H1 (cell line): Measurements from ENCODE around the gene ZBTB16. TPM values are rescaled to one million over a fixed set of nuclear protein-coding genes. Genes with fewer than 3 reads are reported as not detected.

Source experiments
- CTCF ChIA-PET: fragments of 300-600 bp; sonication (Branson Sonifier 250); formaldehyde crosslinking; loops from one replicate; lab custom pipeline; 2021; ENCODE audit not compliant: partially characterized antibody; lab: Charles Lee
- POLR2A ChIA-PET: fragments of 300-600 bp; sonication (Branson Sonifier 250); formaldehyde crosslinking; loops from one replicate; lab custom pipeline; 2021; ENCODE audit warnings: inconsistent platforms; ENCODE audit not compliant: partially characterized antibody; lab: Charles Lee
- DNase-seq, 2 experiments: peaks; one replicate each; pipeline versions ENCODE4 v3.0.0 to v3.0.0-alpha.2; 2010 to 2022; ENCODE audit warnings: low spot score in 2 of 2, low read depth in 1 of 2, mixed read lengths in 1 of 2
- FAIRE-seq: peaks from 2 replicates; lab custom pipeline; 2011; peaks lifted over from hg19 to GRCh38; lab: Jason Lieb, UNC
- H2AFZ ChIP-seq: 2 replicates; pipeline ENCODE4 v1.8.1; 2012; ENCODE audit warnings: low read length, inconsistent platforms
- H2AK5ac ChIP-seq: 2 replicates; pipeline ENCODE4 v1.6.1; 2013; ENCODE audit warnings: low read depth, low read length
- H2BK120ac ChIP-seq: replicated peaks from 2 replicates; pipeline ENCODE3; 2013; ENCODE audit warnings: low read depth, low read length, inconsistent platforms
- H2BK12ac ChIP-seq: 2 replicates; pipeline ENCODE4 v1.6.1; 2013; ENCODE audit warnings: low read depth, low read length
- H2BK15ac ChIP-seq: 2 replicates; pipeline ENCODE4 v1.6.1; 2013; ENCODE audit warnings: low read length
- H2BK20ac ChIP-seq: 2 replicates; pipeline ENCODE4 v1.6.1; 2013; ENCODE audit warnings: low read length
- H2BK5ac ChIP-seq: 2 replicates; pipeline ENCODE4 v1.6.1; 2013; ENCODE audit warnings: low read depth, low read length
- H3K14ac ChIP-seq: 2 replicates; pipeline ENCODE4 v1.6.1; 2013; ENCODE audit warnings: inconsistent platforms; ENCODE audit not compliant: insufficient read length
- H3K18ac ChIP-seq: 2 replicates; pipeline ENCODE4 v1.6.1; 2013; ENCODE audit warnings: low read length; ENCODE audit errors: extremely low read depth
- H3K23ac ChIP-seq: 2 replicates; pipeline ENCODE4 v1.6.1; 2013; ENCODE audit warnings: inconsistent platforms; ENCODE audit not compliant: insufficient read length
- H3K23me2 ChIP-seq: 2 replicates; pipeline ENCODE4 v1.6.1; 2013; ENCODE audit warnings: low read depth, low read length
- H3K27ac ChIP-seq: 2 replicates; pipeline ENCODE4 v1.6.1; 2011; ENCODE audit warnings: low read depth, low read length, inconsistent platforms
- H3K27me3 ChIP-seq, 4 experiments: replicated peaks in 1 of 4; 1 replicate in 1 of 4; 2 replicates in 3 of 4; pipeline versions ENCODE4 v1.6.1 to v1.8.1; 2011 to 2013; ENCODE audit warnings: low read length in 3 of 4, mild to moderate bottlenecking in 3 of 4, inconsistent platforms in 2 of 4, mixed read lengths in 2 of 4, moderate library complexity in 1 of 4; ENCODE audit not compliant: control insufficient read depth in 3 of 4, insufficient read depth in 3 of 4; ENCODE audit errors: extremely low read depth in 1 of 4
- H3K36me3 ChIP-seq, 4 experiments: 2 replicates each; pipeline versions ENCODE4 v1.6.1 to v1.8.1; 2011 to 2013; ENCODE audit warnings: mild to moderate bottlenecking in 4 of 4, low read length in 3 of 4, moderate library complexity in 2 of 4, control low read depth in 1 of 4, inconsistent platforms in 1 of 4; ENCODE audit not compliant: insufficient read depth in 4 of 4, control insufficient read depth in 2 of 4
- H3K4ac ChIP-seq: replicated peaks from 2 replicates; pipeline ENCODE3; 2013; ENCODE audit warnings: low read length, low read depth, mixed read lengths, inconsistent platforms; ENCODE audit not compliant: insufficient read length
- H3K4me1 ChIP-seq, 4 experiments: replicated peaks in 1 of 4; 1 replicate in 1 of 4; 2 replicates in 3 of 4; pipeline versions ENCODE4 v1.6.1 to v1.8.1; 2011 to 2013; ENCODE audit warnings: low read length in 3 of 4, inconsistent platforms in 2 of 4, mixed read lengths in 1 of 4; ENCODE audit not compliant: insufficient read depth in 4 of 4, control insufficient read depth in 3 of 4
- H3K4me2 ChIP-seq, 2 experiments: 2 replicates each; pipeline versions ENCODE4 v1.6.1 to v1.8.1; 2011 to 2013; ENCODE audit warnings: low read depth in 2 of 2, low read length in 2 of 2, control low read depth in 1 of 2, inconsistent platforms in 1 of 2, mild to moderate bottlenecking in 1 of 2; ENCODE audit not compliant: insufficient read depth in 1 of 2
- H3K4me3 ChIP-seq, 4 experiments: fragments of 200-600, 300-600 bp in 1 of 4; sonication (generic), shearing (Covaris generic), sonication (Bioruptor Twin) in 1 of 4; 2 replicates each; pipeline versions ENCODE4 v1.5.1 to v1.8.1; 2011 to 2016; ENCODE audit warnings: low read length in 4 of 4, low read depth in 3 of 4, control low read depth in 2 of 4, inconsistent platforms in 2 of 4, mild to moderate bottlenecking in 2 of 4, mixed read lengths in 1 of 4, moderate library complexity in 1 of 4; ENCODE audit not compliant: insufficient read depth in 2 of 4; ENCODE audit errors: extremely low read depth in 1 of 4
- H3K56ac ChIP-seq: replicated peaks from 2 replicates; pipeline ENCODE3; 2013; ENCODE audit warnings: low read depth, mild to moderate bottlenecking, mixed read lengths, low read length, inconsistent platforms; ENCODE audit not compliant: insufficient read length
- H3K79me1 ChIP-seq: 2 replicates; pipeline ENCODE4 v1.6.1; 2013; ENCODE audit warnings: low read depth, low read length, control low read depth
- H3K79me2 ChIP-seq, 2 experiments: 2 replicates each; pipeline versions ENCODE4 v1.6.1 to v1.8.1; 2012 to 2013; ENCODE audit warnings: low read length in 2 of 2, mild to moderate bottlenecking in 2 of 2, inconsistent platforms in 1 of 2; ENCODE audit not compliant: insufficient read depth in 2 of 2, control insufficient read depth in 1 of 2
- H3K9ac ChIP-seq, 4 experiments: replicated peaks in 1 of 4; 1 replicate in 1 of 4; 2 replicates in 3 of 4; pipeline versions ENCODE4 v1.6.1 to v1.8.1; 2011 to 2013; ENCODE audit warnings: low read depth in 3 of 4, low read length in 3 of 4, control low read depth in 2 of 4, mild to moderate bottlenecking in 2 of 4, moderate library complexity in 2 of 4, inconsistent platforms in 1 of 4; ENCODE audit errors: extremely low read depth in 1 of 4
- H3K9me3 ChIP-seq, 2 experiments: 2 replicates each; pipeline versions ENCODE4 v1.6.1 to v1.8.1; 2012 to 2013; ENCODE audit warnings: mild to moderate bottlenecking in 2 of 2, moderate library complexity in 2 of 2, control low read depth in 1 of 2, inconsistent platforms in 1 of 2, low read depth in 1 of 2, low read length in 1 of 2, mixed read lengths in 1 of 2; ENCODE audit not compliant: insufficient read depth in 2 of 2
- H4K20me1 ChIP-seq, 2 experiments: replicated peaks in 1 of 2; 2 replicates each; pipeline versions ENCODE3 to v1.8.1; 2011 to 2013; ENCODE audit warnings: inconsistent platforms in 2 of 2, low read length in 2 of 2, mild to moderate bottlenecking in 1 of 2; ENCODE audit not compliant: insufficient read depth in 2 of 2, control insufficient read depth in 1 of 2
- H4K5ac ChIP-seq: 2 replicates; pipeline ENCODE4 v1.6.1; 2013; ENCODE audit warnings: low read length, low read depth, mixed read lengths, inconsistent platforms; ENCODE audit not compliant: insufficient read length
- H4K8ac ChIP-seq: 2 replicates; pipeline ENCODE4 v1.8.0; 2013; ENCODE audit warnings: mild to moderate bottlenecking, moderate library complexity, low read length, inconsistent platforms; ENCODE audit not compliant: insufficient read depth; ENCODE audit errors: extremely low read depth
- H4K91ac ChIP-seq: replicated peaks from 2 replicates; pipeline ENCODE3; 2013; ENCODE audit warnings: low read length, mixed read lengths, inconsistent platforms; ENCODE audit not compliant: insufficient read length
- CBX8 ChIP-seq: fragments of 300-800, 300-1000 bp; sonication (generic); IDR thresholded peaks from 2 replicates; pipeline ENCODE4 v1.7.1; 2016; ENCODE audit warnings: low read depth, low read length, borderline replicate concordance
- HDAC2 ChIP-seq, 2 experiments: fragments of 300-600 bp in 1 of 2; sonication (generic) in 1 of 2; IDR thresholded peaks; 2 replicates each; pipeline ENCODE4 v1.6.1; 2011 to 2012; ENCODE audit warnings: low read depth in 2 of 2, low read length in 2 of 2, mild to moderate bottlenecking in 2 of 2, moderate library complexity in 2 of 2, borderline replicate concordance in 1 of 2, inconsistent platforms in 1 of 2
- JUND ChIP-seq: IDR thresholded peaks from 2 replicates; pipeline ENCODE4 v1.6.1; 2011; ENCODE audit warnings: mild to moderate bottlenecking, improper control_type of control experiment, low read length
- KDM4A ChIP-seq: IDR thresholded peaks from one replicate; pipeline ENCODE4 v1.7.1; 2012; ENCODE audit warnings: low read depth, mild to moderate bottlenecking, moderate library complexity, low read length, inconsistent platforms; ENCODE audit not compliant: severe bottlenecking
- RAD21 ChIP-seq, 2 experiments: IDR thresholded peaks in 1 of 2; conservative IDR thresholded peaks in 1 of 2; 2 replicates each; pipeline ENCODE4 v1.6.1; 2011; ENCODE audit warnings: low read depth in 2 of 2, low read length in 2 of 2, improper control_type of control experiment in 1 of 2, inconsistent platforms in 1 of 2, mild to moderate bottlenecking in 1 of 2, moderate library complexity in 1 of 2
- SAP30 ChIP-seq: fragments of 300-600 bp; sonication (generic); IDR thresholded peaks from 2 replicates; pipeline ENCODE4 v1.7.1; 2012; ENCODE audit warnings: low read length, moderate library complexity, mild to moderate bottlenecking, inconsistent platforms; ENCODE audit not compliant: insufficient read depth, insufficient replicate concordance
- SIN3A ChIP-seq, 2 experiments: IDR thresholded peaks in 1 of 2; conservative IDR thresholded peaks in 1 of 2; 2 replicates each; pipeline ENCODE4 v1.6.1; 2011 to 2012; ENCODE audit warnings: low read length in 2 of 2, improper control_type of control experiment in 1 of 2, low read depth in 1 of 2, mild to moderate bottlenecking in 1 of 2
- TAF7 ChIP-seq: optimal IDR thresholded peaks from 2 replicates; pipeline ENCODE3; 2011; ENCODE audit warnings: low read depth, mild to moderate bottlenecking, inconsistent platforms, low read length, moderate library complexity, borderline replicate concordance
- YY1 ChIP-seq: IDR thresholded peaks from 2 replicates; pipeline ENCODE4 v1.6.1; 2011; ENCODE audit warnings: low read depth, mild to moderate bottlenecking, low read length
- whole genome bisulfite sequencing, 2 experiments: shearing (Covaris generic) in 1 of 2; methylation state at CpG; one replicate each; pipeline versions ENCODE4 v1.1.6 to v1.1.7; 2013 to 2015; ENCODE audit warnings: low lambda C conversion rate in 2 of 2, mixed read lengths in 2 of 2, inconsistent platforms in 1 of 2, low coverage in 1 of 2, missing lambda C conversion rate in 1 of 2; ENCODE audit not compliant: insufficient replicate concordance in 2 of 2, insufficient coverage in 1 of 2, insufficient read length in 1 of 2; ENCODE audit errors: extremely low coverage in 1 of 2, missing lambda C conversion rate in 1 of 2; 5-methylcytosine and 5-hydroxymethylcytosine counted together
- polyA plus RNA-seq, 7 experiments: library from polyadenylated mRNA; depleted of rRNA in 3 of 7; stranded (reverse) in 5 of 7; unstranded in 2 of 7; fragments of >200 nt in 5 of 7; fragments of 200-250 nt in 2 of 7; gene quantifications; 1 replicate in 5 of 7; 2 replicates in 1 of 7; 4 replicates in 1 of 7; pipeline versions ENCODE4 v1.2.1 to v1.2.3, GENCODE V29; 2011 to 2013; ENCODE audit warnings: missing spikeins in 2 of 7, mixed read lengths in 2 of 7
- total RNA-seq: library from RNA; stranded (reverse); fragmentation: NEBNext Ultra II Directional; extraction: Animal tissue kit (Norgen Biotek cat#: 25700); gene quantifications from 2 replicates; pipeline ENCODE4 v1.2.1, GENCODE V29; 2021
- TF ChIP-seq, protein P1 (sequence below): IDR thresholded peaks from 2 replicates; pipeline ENCODE4 v1.6.1; 2011; ENCODE audit warnings: low read length, improper control_type of control experiment

The ZBTB16 gene
- total and polyA plus RNA-seq, 2 of the 8 experiments (the other 6 are each of a cell fraction or from before 2014, with no cell fraction given), result 0.12 to 0.61 TPM

DNA sequence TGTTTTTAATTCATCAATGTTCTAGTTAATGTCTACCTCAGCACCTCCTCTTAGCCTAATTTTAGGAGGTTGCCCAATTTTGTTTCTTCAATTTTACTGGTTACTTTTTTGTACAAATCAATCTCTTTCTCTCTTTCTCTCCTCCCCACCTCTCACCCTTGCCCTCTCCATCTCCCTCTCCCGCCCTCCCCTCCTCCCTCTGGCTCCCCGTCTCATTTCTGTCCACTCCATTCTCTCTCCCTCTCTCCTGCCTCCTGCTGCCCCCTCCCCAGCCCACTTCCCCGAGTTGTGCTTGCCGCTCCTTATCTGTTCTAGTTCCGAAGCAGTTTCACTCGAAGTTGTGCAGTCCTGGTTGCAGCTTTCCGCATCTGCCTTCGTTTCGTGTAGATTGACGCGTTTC is 195.8 kb downstream of the ZBTB16 start:
- Histone ChIP-seq H4K91ac (no peak overlapping the region), H3K27me3 (no peaks in the 10 kb centered on the region), H2BK12ac (no peak overlapping the region), H3K9me3 (no peaks in the 10 kb centered on the region), H3K27ac (no peak overlapping the region), H3K18ac (no peak overlapping the region), H2BK120ac (no peak overlapping the region), H3K23ac (no peak overlapping the region), H3K4ac (no peak overlapping the region), H2AK5ac (no peak overlapping the region), H2BK15ac (no peak overlapping the region), H3K14ac (no peak overlapping the region), H4K5ac (no peak overlapping the region), H3K4me3 (no peak overlapping the region), H3K4me1 (peaks cover 0 to 5% (median 0%) of the 10 kb centered on the region in 4 experiments; a peak in 3 of 7 replicates), H3K4me2 (no peak overlapping the region), H3K23me2 (no peaks in the 10 kb centered on the region; the same call in 1 of the 2 replicates), H4K20me1 (no peaks in the 10 kb centered on the region), H3K9ac (no peak overlapping the region), H3K56ac (no peak overlapping the region), H2BK5ac (no peak overlapping the region), H3K36me3 (no peaks in the 10 kb centered on the region), H2BK20ac (no peak overlapping the region), H3K79me2 (no peaks in the 10 kb centered on the region), H3K79me1 (no peaks in the 10 kb centered on the region), H2AFZ (no peak overlapping the region), H4K8ac (no peak overlapping the region)
- POLR2A ChIA-PET, result no interaction called here
- no peak for DNase-seq
- no peak for FAIRE-seq
- CTCF ChIA-PET, result interaction anchor here (0.5 to 12.0 kb wide), 4 partner anchors 11 to 228 kb away, joined by 3 to 256 read pairs (median 84); no protein-coding TSS in a partner anchor
- 84% methylated on average over 11 of the region's 11 CpGs; no CpG with 5 or more reads in 1 of the 2 experiments for WGBS, 2 experiments
- no peak for TF ChIP-seq RAD21 (IDR thresholded peaks at IDR 0.05 in 1 of 2, conservative IDR thresholded peaks at IDR 0.05 in 1 of 2; ENCODE audit: low read depth in 2 of 2, low read length in 2 of 2)
- no peak for TF ChIP-seq SAP30
- no peak for TF ChIP-seq JUND
- no peak for TF ChIP-seq TAF7
- TF ChIP-seq, protein P1, sequence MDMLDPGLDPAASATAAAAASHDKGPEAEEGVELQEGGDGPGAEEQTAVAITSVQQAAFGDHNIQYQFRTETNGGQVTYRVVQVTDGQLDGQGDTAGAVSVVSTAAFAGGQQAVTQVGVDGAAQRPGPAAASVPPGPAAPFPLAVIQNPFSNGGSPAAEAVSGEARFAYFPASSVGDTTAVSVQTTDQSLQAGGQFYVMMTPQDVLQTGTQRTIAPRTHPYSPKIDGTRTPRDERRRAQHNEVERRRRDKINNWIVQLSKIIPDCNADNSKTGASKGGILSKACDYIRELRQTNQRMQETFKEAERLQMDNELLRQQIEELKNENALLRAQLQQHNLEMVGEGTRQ, result no peak
- no peak for TF ChIP-seq KDM4A
- TF ChIP-seq HDAC2 (IDR thresholded peaks at IDR 0.05; ENCODE audit: borderline replicate concordance in 1 of 2, low read depth in 2 of 2, low read length in 2 of 2), result no peak
- no peak for TF ChIP-seq CBX8
- no peak for TF ChIP-seq YY1
- no peak for TF ChIP-seq SIN3A (conservative IDR thresholded peaks at IDR 0.05 in 1 of 2, IDR thresholded peaks at IDR 0.05 in 1 of 2; ENCODE audit: low read depth in 1 of 2, low read length in 2 of 2)
